ENCODE measurements around the gene CTPS1.

GRCh38 chr1:40965531-40965930 is 14.0 kb upstream of the CTPS1 start:
- TF ChIP-seq CTCF (conservative IDR thresholded peaks at IDR 0.05 in 1 of 2, IDR thresholded peaks at IDR 0.05 in 1 of 2; ENCODE audit: extremely low read depth in 1 of 2, insufficient read depth in 1 of 2, low read depth in 1 of 2, low read length in 2 of 2) (no peak), EZH2 (IDR thresholded peaks at IDR 0.05; ENCODE audit: borderline replicate concordance, low read length) (no peak)
